Measurements from ENCODE around the gene MIOS.

The MIOS gene

GRCh38 chr7:7566651-7567611 lies at the start of gene MIOS:
MIOS (plus strand) TSS chr7:7566884; CDS start chr7:7572476, 5,592 bp downstream.
- Histone ChIP-seq H3K9ac (ENCODE audit: insufficient read length, low read depth) (peak within 1 kb of the TSS; percentile 90), H3K36me3 (ENCODE audit: insufficient read depth, insufficient read length, low read length) (peaks cover 25% of the 10 kb centered on the region), H3K4me1 (ENCODE audit: insufficient read depth, insufficient read length) (no peaks in the 10 kb centered on the region), H3K4me3 (ENCODE audit: insufficient read length, low read depth) (peak within 1 kb of the TSS; percentile 85), H3K27me3 (ENCODE audit: insufficient read depth, insufficient read length) (no peaks in the 10 kb centered on the region), H3K9me3 (ENCODE audit: insufficient read depth, low read length) (no peaks in the 10 kb centered on the region)
- TF ChIP-seq ZNF274 (IDR thresholded peaks at IDR 0.05; ENCODE audit: low read depth, low read length) (no peak), YY1 (IDR thresholded peaks at IDR 0.05; ENCODE audit: insufficient read depth, insufficient read length) (peak; percentile 47), SUZ12 (IDR thresholded peaks at IDR 0.05; ENCODE audit: extremely low read depth, insufficient read depth, insufficient read length) (no peak)
- peak; percentile 61 for DNase-seq (ENCODE audit: low read depth, low spot score)

- Histone ChIP-seq H3K4me3 (ENCODE audit: insufficient read length, low read depth) (no peak overlapping the region), H3K9ac (ENCODE audit: insufficient read length, low read depth) (no peak overlapping the region), H3K4me1 (ENCODE audit: insufficient read depth, insufficient read length) (no peaks in the 10 kb centered on the region), H3K36me3 (ENCODE audit: insufficient read depth, insufficient read length, low read length) (no peaks in the 10 kb centered on the region), H3K27me3 (ENCODE audit: insufficient read depth, insufficient read length) (no peaks in the 10 kb centered on the region), H3K9me3 (ENCODE audit: insufficient read depth, low read length) (no peaks in the 10 kb centered on the region)
- no peak for DNase-seq (ENCODE audit: low read depth, low spot score)
- TF ChIP-seq ZNF274 (IDR thresholded peaks at IDR 0.05; ENCODE audit: low read depth, low read length) (no peak), YY1 (IDR thresholded peaks at IDR 0.05; ENCODE audit: insufficient read depth, insufficient read length) (no peak), SUZ12 (IDR thresholded peaks at IDR 0.05; ENCODE audit: extremely low read depth, insufficient read depth, insufficient read length) (no peak)
Observed at GRCh38 chr7:7517754-7518153, 48.9 kb upstream of the MIOS start.

GRCh38 chr7:7519056-7519455 lies 47.6 kb upstream of the MIOS start:
- Histone ChIP-seq H3K27me3 (ENCODE audit: insufficient read depth, insufficient read length) (no peaks in the 10 kb centered on the region), H3K9ac (ENCODE audit: insufficient read length, low read depth) (no peak overlapping the region), H3K36me3 (ENCODE audit: insufficient read depth, insufficient read length, low read length) (no peaks in the 10 kb centered on the region), H3K4me3 (ENCODE audit: insufficient read length, low read depth) (no peak overlapping the region), H3K9me3 (ENCODE audit: insufficient read depth, low read length) (no peaks in the 10 kb centered on the region), H3K4me1 (ENCODE audit: insufficient read depth, insufficient read length) (no peaks in the 10 kb centered on the region)
- no peak for TF ChIP-seq ZNF274 (IDR thresholded peaks at IDR 0.05; ENCODE audit: low read depth, low read length)
- no peak for TF ChIP-seq SUZ12 (IDR thresholded peaks at IDR 0.05; ENCODE audit: extremely low read depth, insufficient read depth, insufficient read length)
- no peak for TF ChIP-seq YY1 (IDR thresholded peaks at IDR 0.05; ENCODE audit: insufficient read depth, insufficient read length)
- no peak for DNase-seq (ENCODE audit: low read depth, low spot score)

GRCh38 chr7:7519528-7519927 lies 47.2 kb upstream of the MIOS start:
- Histone ChIP-seq H3K4me3 (ENCODE audit: insufficient read length, low read depth) (no peak overlapping the region), H3K9me3 (ENCODE audit: insufficient read depth, low read length) (no peaks in the 10 kb centered on the region), H3K27me3 (ENCODE audit: insufficient read depth, insufficient read length) (no peaks in the 10 kb centered on the region), H3K9ac (ENCODE audit: insufficient read length, low read depth) (no peak overlapping the region), H3K4me1 (ENCODE audit: insufficient read depth, insufficient read length) (no peaks in the 10 kb centered on the region), H3K36me3 (ENCODE audit: insufficient read depth, insufficient read length, low read length) (no peaks in the 10 kb centered on the region)
- TF ChIP-seq ZNF274 (IDR thresholded peaks at IDR 0.05; ENCODE audit: low read depth, low read length): no peak
- TF ChIP-seq SUZ12 (IDR thresholded peaks at IDR 0.05; ENCODE audit: extremely low read depth, insufficient read depth, insufficient read length): no peak
- no peak for TF ChIP-seq YY1 (IDR thresholded peaks at IDR 0.05; ENCODE audit: insufficient read depth, insufficient read length)
- DNase-seq (ENCODE audit: low read depth, low spot score): no peak

- Histone ChIP-seq H3K4me3 (ENCODE audit: insufficient read length, low read depth) (no peak overlapping the region), H3K36me3 (ENCODE audit: insufficient read depth, insufficient read length, low read length) (no peaks in the 10 kb centered on the region), H3K4me1 (ENCODE audit: insufficient read depth, insufficient read length) (no peaks in the 10 kb centered on the region), H3K9ac (ENCODE audit: insufficient read length, low read depth) (no peak overlapping the region), H3K9me3 (ENCODE audit: insufficient read depth, low read length) (no peaks in the 10 kb centered on the region), H3K27me3 (ENCODE audit: insufficient read depth, insufficient read length) (no peaks in the 10 kb centered on the region)
- no peak for DNase-seq (ENCODE audit: low read depth, low spot score)
- TF ChIP-seq YY1 (IDR thresholded peaks at IDR 0.05; ENCODE audit: insufficient read depth, insufficient read length) (no peak), ZNF274 (IDR thresholded peaks at IDR 0.05; ENCODE audit: low read depth, low read length) (no peak), SUZ12 (IDR thresholded peaks at IDR 0.05; ENCODE audit: extremely low read depth, insufficient read depth, insufficient read length) (no peak)
Observed at GRCh38 chr7:7521259-7521658, 45.4 kb upstream of the MIOS start.

GRCh38 chr7:7522421-7522820 lies 44.3 kb upstream of the MIOS start:
- Histone ChIP-seq H3K9me3 (ENCODE audit: insufficient read depth, low read length) (no peaks in the 10 kb centered on the region), H3K9ac (ENCODE audit: insufficient read length, low read depth) (no peak overlapping the region), H3K4me1 (ENCODE audit: insufficient read depth, insufficient read length) (no peaks in the 10 kb centered on the region), H3K4me3 (ENCODE audit: insufficient read length, low read depth) (no peak overlapping the region), H3K36me3 (ENCODE audit: insufficient read depth, insufficient read length, low read length) (no peaks in the 10 kb centered on the region), H3K27me3 (ENCODE audit: insufficient read depth, insufficient read length) (no peaks in the 10 kb centered on the region)
- no peak for DNase-seq (ENCODE audit: low read depth, low spot score)
- TF ChIP-seq ZNF274 (IDR thresholded peaks at IDR 0.05; ENCODE audit: low read depth, low read length) (no peak), YY1 (IDR thresholded peaks at IDR 0.05; ENCODE audit: insufficient read depth, insufficient read length) (no peak), SUZ12 (IDR thresholded peaks at IDR 0.05; ENCODE audit: extremely low read depth, insufficient read depth, insufficient read length) (no peak)

GRCh38 chr7:7524121-7524520 lies 42.6 kb upstream of the MIOS start:
- Histone ChIP-seq H3K27me3 (ENCODE audit: insufficient read depth, insufficient read length) (no peaks in the 10 kb centered on the region), H3K4me1 (ENCODE audit: insufficient read depth, insufficient read length) (no peaks in the 10 kb centered on the region), H3K9ac (ENCODE audit: insufficient read length, low read depth) (no peak overlapping the region), H3K4me3 (ENCODE audit: insufficient read length, low read depth) (no peak overlapping the region), H3K36me3 (ENCODE audit: insufficient read depth, insufficient read length, low read length) (no peaks in the 10 kb centered on the region), H3K9me3 (ENCODE audit: insufficient read depth, low read length) (no peaks in the 10 kb centered on the region)
- no peak for DNase-seq (ENCODE audit: low read depth, low spot score)
- TF ChIP-seq ZNF274 (IDR thresholded peaks at IDR 0.05; ENCODE audit: low read depth, low read length): no peak
- no peak for TF ChIP-seq YY1 (IDR thresholded peaks at IDR 0.05; ENCODE audit: insufficient read depth, insufficient read length)
- no peak for TF ChIP-seq SUZ12 (IDR thresholded peaks at IDR 0.05; ENCODE audit: extremely low read depth, insufficient read depth, insufficient read length)

Data from NT2/D1 (cell line).